Trophoblast cell (in vitro differentiated cells and primary cell): ENCODE measurements around the gene RNF130.

Source experiments
- DNase-seq, 2 donors: peaks; one replicate each; pipeline ENCODE4 v3.0.0-alpha.2; 2016
- H2AFZ ChIP-seq: 2 replicates; pipeline ENCODE4 v1.6.1; 2013; ENCODE audit warnings: low read length, moderate library complexity, mild to moderate bottlenecking; ENCODE audit not compliant: insufficient read depth, poor library complexity
- H2AK5ac ChIP-seq: 2 replicates; pipeline ENCODE4 v1.6.1; 2013; ENCODE audit warnings: mild to moderate bottlenecking, low read length
- H2BK120ac ChIP-seq: 2 replicates; pipeline ENCODE4 v1.6.1; 2013; ENCODE audit warnings: low read length, mild to moderate bottlenecking, moderate library complexity; ENCODE audit not compliant: insufficient read depth, poor library complexity
- H2BK12ac ChIP-seq: 2 replicates; pipeline ENCODE4 v1.6.1; 2013; ENCODE audit warnings: mild to moderate bottlenecking, low read length, moderate library complexity
- H2BK5ac ChIP-seq: 2 replicates; pipeline ENCODE4 v1.6.1; 2013; ENCODE audit warnings: low read length, low read depth, moderate library complexity, mild to moderate bottlenecking; ENCODE audit not compliant: poor library complexity
- H3K14ac ChIP-seq: 2 replicates; pipeline ENCODE4 v1.6.1; 2013; ENCODE audit warnings: mild to moderate bottlenecking, low read length
- H3K18ac ChIP-seq: 2 replicates; pipeline ENCODE4 v1.6.1; 2013; ENCODE audit warnings: mild to moderate bottlenecking, low read length
- H3K23ac ChIP-seq: 2 replicates; pipeline ENCODE4 v1.6.1; 2013; ENCODE audit warnings: low read length
- H3K27ac ChIP-seq: 2 replicates; pipeline ENCODE4 v1.5.1; 2013; ENCODE audit warnings: low read depth, mild to moderate bottlenecking, inconsistent platforms, low read length, moderate library complexity
- H3K27me3 ChIP-seq: 2 replicates; pipeline ENCODE4 v1.6.1; 2013; ENCODE audit warnings: inconsistent platforms, mild to moderate bottlenecking, low read length, moderate library complexity; ENCODE audit not compliant: insufficient read depth
- H3K36me3 ChIP-seq, 2 experiments: 1 replicate in 1 of 2; 2 replicates in 1 of 2; pipeline ENCODE4 v1.6.1; 2013; ENCODE audit warnings: low read length in 2 of 2, mild to moderate bottlenecking in 2 of 2, moderate library complexity in 1 of 2; ENCODE audit not compliant: insufficient read depth in 2 of 2, control insufficient read depth in 1 of 2
- H3K4ac ChIP-seq: 2 replicates; pipeline ENCODE4 v1.6.1; 2013; ENCODE audit warnings: low read depth, mild to moderate bottlenecking, low read length, moderate library complexity
- H3K4me1 ChIP-seq, 2 experiments: 1 replicate in 1 of 2; 2 replicates in 1 of 2; pipeline ENCODE4 v1.6.1; 2013; ENCODE audit warnings: low read length in 2 of 2, mild to moderate bottlenecking in 2 of 2, moderate library complexity in 1 of 2; ENCODE audit not compliant: insufficient read depth in 2 of 2, control insufficient read depth in 1 of 2
- H3K4me2 ChIP-seq: 2 replicates; pipeline ENCODE4 v1.6.1; 2013; ENCODE audit warnings: inconsistent platforms, mild to moderate bottlenecking, low read length, moderate library complexity
- H3K4me3 ChIP-seq: 2 replicates; pipeline ENCODE4 v1.5.1; 2013; ENCODE audit warnings: mild to moderate bottlenecking, low read depth, low read length, inconsistent platforms
- H3K79me1 ChIP-seq: one replicate; pipeline ENCODE4 v1.6.1; 2013; ENCODE audit warnings: low read length
- H3K79me2 ChIP-seq: 2 replicates; pipeline ENCODE4 v1.6.1; 2013; ENCODE audit warnings: low read length, mild to moderate bottlenecking; ENCODE audit not compliant: control insufficient read depth, insufficient read depth, poor library complexity
- H3K9ac ChIP-seq: 2 replicates; pipeline ENCODE4 v1.6.1; 2013; ENCODE audit warnings: mild to moderate bottlenecking, low read length
- H3K9me3 ChIP-seq: 2 replicates; pipeline ENCODE4 v1.6.1; 2013; ENCODE audit warnings: low read depth, mild to moderate bottlenecking, control low read depth, inconsistent platforms, low read length; ENCODE audit not compliant: insufficient read depth
- H4K12ac ChIP-seq: 2 replicates; pipeline ENCODE4 v1.6.1; 2013; ENCODE audit warnings: low read depth, mild to moderate bottlenecking, low read length, moderate library complexity
- H4K8ac ChIP-seq: 2 replicates; pipeline ENCODE4 v1.6.1; 2013; ENCODE audit warnings: low read depth, mild to moderate bottlenecking, low read length, moderate library complexity
- H4K91ac ChIP-seq: one replicate; pipeline ENCODE4 v1.6.1; 2013; ENCODE audit warnings: low read depth, mild to moderate bottlenecking, low read length, moderate library complexity
- WGBS: extraction: QIAGEN DNeasy Blood & Tissue Kit; methylation state at CpG from one replicate; pipeline ENCODE4 v1.1.7; 2013; ENCODE audit warnings: missing lambda C conversion rate; ENCODE audit not compliant: insufficient read length, insufficient coverage; ENCODE audit errors: extremely low coverage; 5-methylcytosine and 5-hydroxymethylcytosine counted together

Gene RNF130

GRCh38 chr5:180093651-180094382, 22.3 kb upstream of the RNF130 start:
- Histone ChIP-seq H3K36me3 (no peaks in the 10 kb centered on the region), H4K12ac (no peak overlapping the region), H3K79me1 (peaks cover 5% of the 10 kb centered on the region), H3K27me3 (no peaks in the 10 kb centered on the region), H2BK12ac (no peak overlapping the region), H3K18ac (no peak overlapping the region), H3K23ac (no peak overlapping the region), H3K4me2 (no peak overlapping the region), H3K9ac (no peak overlapping the region), H2AFZ (no peak overlapping the region), H2BK120ac (no peak overlapping the region), H4K91ac (no peak overlapping the region), H4K8ac (no peak overlapping the region), H3K14ac (no peak overlapping the region), H2BK5ac (no peak overlapping the region), H3K4me1 (no peaks in the 10 kb centered on the region), H2AK5ac (no peak overlapping the region), H3K4ac (no peak overlapping the region), H3K79me2 (no peaks in the 10 kb centered on the region), H3K9me3 (no peaks in the 10 kb centered on the region), H3K27ac (no peak overlapping the region), H3K4me3 (no peak overlapping the region)
- no CpG with 5 or more reads among the region's 9 CpGs for WGBS
- DNase-seq = peak in 1 of 2 donors; percentile 15

- Histone ChIP-seq H3K4me2 (no peak overlapping the region), H3K79me2 (no peaks in the 10 kb centered on the region)
- no peak for DNase-seq
These were observed 21.7 kb upstream of the RNF130 start for GRCh38 chr5:180093241-180093640.

GRCh38 chr5:180090769-180091546, 19.4 kb upstream of the RNF130 start:
- Histone ChIP-seq H3K27me3 (no peaks in the 10 kb centered on the region), H3K4me3 (no peak overlapping the region), H3K23ac (no peak overlapping the region), H3K14ac (no peak overlapping the region), H2BK12ac (no peak overlapping the region), H3K79me2 (no peaks in the 10 kb centered on the region), H4K12ac (no peak overlapping the region), H4K91ac (no peak overlapping the region), H2BK5ac (no peak overlapping the region), H2AFZ (no peak overlapping the region), H3K9ac (no peak overlapping the region), H3K4ac (no peak overlapping the region), H3K4me1 (no peaks in the 10 kb centered on the region), H3K18ac (no peak overlapping the region), H4K8ac (peak overlapping the region; percentile 44), H2AK5ac (no peak overlapping the region), H2BK120ac (no peak overlapping the region), H3K9me3 (no peaks in the 10 kb centered on the region), H3K79me1 (peaks cover 5% of the 10 kb centered on the region), H3K4me2 (peak overlapping the region; percentile 97), H3K36me3 (no peaks in the 10 kb centered on the region), H3K27ac (no peak overlapping the region)
- WGBS = no CpG with 5 or more reads among the region's 17 CpGs
- DNase-seq = peak in 1 of 2 donors; percentile 16

More at GRCh38 chr5:180093241-180093640, 21.7 kb upstream of the RNF130 start:
- Histone ChIP-seq H2AK5ac (no peak overlapping the region), H2BK12ac (no peak overlapping the region), H3K18ac (no peak overlapping the region), H4K8ac (no peak overlapping the region), H3K9me3 (no peaks in the 10 kb centered on the region), H4K12ac (no peak overlapping the region), H3K23ac (no peak overlapping the region), H2AFZ (no peak overlapping the region), H2BK5ac (no peak overlapping the region), H3K14ac (no peak overlapping the region), H2BK120ac (no peak overlapping the region), H3K27me3 (no peaks in the 10 kb centered on the region), H3K4me1 (no peaks in the 10 kb centered on the region), H4K91ac (no peak overlapping the region), H3K79me1 (peaks cover 5% of the 10 kb centered on the region), H3K36me3 (no peaks in the 10 kb centered on the region), H3K27ac (no peak overlapping the region), H3K4me3 (no peak overlapping the region), H3K9ac (no peak overlapping the region), H3K4ac (no peak overlapping the region)
- WGBS = no CpG with 5 or more reads among the region's 6 CpGs

- Histone ChIP-seq H3K14ac (peak overlapping the region; percentile 67), H4K8ac (peak overlapping the region; percentile 81), H3K79me2 (no peaks in the 10 kb centered on the region), H3K4me2 (peak overlapping the region; percentile 97), H3K4me1 (peaks cover 1 to 3% of the 10 kb centered on the region in 2 experiments), H2AK5ac (no peak overlapping the region), H3K79me1 (peaks cover 5% of the 10 kb centered on the region), H3K27me3 (no peaks in the 10 kb centered on the region), H4K12ac (peak overlapping the region; percentile 76), H3K36me3 (no peaks in the 10 kb centered on the region), H4K91ac (peak overlapping the region; percentile 23), H3K18ac (no peak overlapping the region), H2BK120ac (peak overlapping the region; percentile 0), H2BK5ac (peak overlapping the region; percentile 36), H2BK12ac (peak overlapping the region; percentile 52), H3K27ac (peak overlapping the region; percentile 45), H2AFZ (peak overlapping the region; percentile 73), H3K23ac (no peak overlapping the region), H3K4me3 (peak overlapping the region; percentile 76), H3K9me3 (no peaks in the 10 kb centered on the region), H3K4ac (no peak overlapping the region), H3K9ac (peak overlapping the region; percentile 92)
- peak; percentile 17 to 71 for DNase-seq
- WGBS = no CpG with 5 or more reads among the region's 58 CpGs
These were observed 18.7 kb upstream of the RNF130 start for GRCh38 chr5:180090098-180090768.
